ENCODE measurements around the gene IL3. TPM values are rescaled to one million over a fixed set of nuclear protein-coding genes. Genes with fewer than 3 reads are reported as not detected.

The IL3 gene
- total and polyA plus RNA-seq, 2 donors (not counting 1 experiment from before 2014, with no cell fraction given): not detected

DNA sequence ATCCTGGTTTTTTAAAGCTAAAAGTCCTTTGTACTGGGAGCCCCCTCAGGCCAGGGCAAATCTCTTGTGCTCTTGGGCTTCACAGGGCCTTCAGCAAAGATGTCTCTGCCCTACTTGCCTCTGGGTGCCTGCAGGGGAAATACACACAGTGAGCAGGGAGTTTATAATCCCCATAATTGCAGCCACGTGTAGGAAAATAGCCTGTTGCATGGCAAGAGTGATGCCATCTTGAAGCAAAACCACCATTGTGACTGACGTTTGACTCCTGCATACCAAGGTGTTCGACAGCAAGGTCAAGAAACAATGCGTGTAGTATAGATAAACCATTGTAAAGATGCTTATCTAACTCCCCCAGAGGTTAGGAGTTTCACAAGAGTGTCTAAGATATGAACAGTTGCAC is 11.4 kb upstream of the IL3 start:
- Histone ChIP-seq H3K9me3 (ENCODE audit: control extremely low read depth in 1 of 3, control insufficient read depth in 2 of 3, insufficient read depth in 1 of 3, low read length in 2 of 3) (no peaks in the 10 kb centered on the region), H3K9ac (ENCODE audit: low read length) (no peak overlapping the region), H4K20me1 (ENCODE audit: control insufficient read depth, insufficient read depth, low read length, poor library complexity, severe bottlenecking) (no peaks in the 10 kb centered on the region), H3K27ac (ENCODE audit: low read length in 2 of 2) (no peak overlapping the region), H3K4me2 (replicated peaks; ENCODE audit: low read depth, low read length, poor library complexity, severe bottlenecking) (no peak overlapping the region), H3K79me2 (ENCODE audit: control insufficient read depth, insufficient read depth, low read length) (no peaks in the 10 kb centered on the region), H3K4me3 (ENCODE audit: control extremely low read depth in 1 of 5, extremely low read depth in 1 of 5, insufficient read depth in 1 of 5, low read depth in 2 of 5, low read length in 4 of 5) (no peak overlapping the region), H3K27me3 (replicated peaks in 1 of 4; ENCODE audit: control extremely low read depth in 1 of 4, control insufficient read depth in 3 of 4, insufficient read depth in 4 of 4, low read length in 3 of 4) (peaks cover 0 to 10% (median under 1%) of the 10 kb centered on the region in 4 experiments), H2AFZ (ENCODE audit: insufficient read depth, low read depth, low read length, poor library complexity, severe bottlenecking) (no peak overlapping the region), H3K36me3 (replicated peaks in 1 of 2; ENCODE audit: control extremely low read depth in 1 of 2, control insufficient read depth in 1 of 2, extremely low read depth in 1 of 2, insufficient read depth in 2 of 2, low read length in 1 of 2) (no peaks in the 10 kb centered on the region), H3K4me1 (ENCODE audit: control insufficient read depth in 2 of 2, insufficient read depth in 2 of 2, low read length in 2 of 2) (no peaks in the 10 kb centered on the region)
- H3K27ac Mint-ChIP-seq: no peak overlapping the region
- H3K27me3 Mint-ChIP-seq: peaks cover 7% of the 10 kb centered on the region
- DNase-seq (no peak), ATAC-seq (ENCODE audit: low read depth) (no peak)
- POLR2A ChIA-PET: no interaction called here
- CTCF ChIA-PET: no interaction called here
- H3K9me3 Mint-ChIP-seq (ENCODE audit: insufficient read depth): no peaks in the 10 kb centered on the region
- intact Hi-C loops (cut with micrococcal nuclease): no loop called here
- H3K4me3 Mint-ChIP-seq: no peak overlapping the region
- TF ChIP-seq CTCF (IDR thresholded peaks at IDR 0.05) (no peak), EZH2 (IDR thresholded peaks at IDR 0.05; ENCODE audit: borderline replicate concordance, insufficient read depth, low read depth, low read length, poor library complexity, severe bottlenecking) (no peak)
- no peaks in the 10 kb centered on the region for H3K4me1 Mint-ChIP-seq
- 75% methylated on average over 3 of the region's 4 CpGs for WGBS (ENCODE audit: insufficient coverage)

GRCh38 chr5:132049559-132049958 is 10.9 kb upstream of the IL3 start:
- no peak overlapping the region for H3K4me3 ChIP-seq (ENCODE audit: control extremely low read depth in 1 of 5, extremely low read depth in 1 of 5, insufficient read depth in 1 of 5, low read depth in 2 of 5, low read length in 4 of 5)
- no peak overlapping the region for H3K27ac Mint-ChIP-seq
- H2AFZ ChIP-seq (ENCODE audit: insufficient read depth, low read depth, low read length, poor library complexity, severe bottlenecking): no peak overlapping the region
- no peak overlapping the region for H3K27ac ChIP-seq (ENCODE audit: low read length in 2 of 2)
- H3K9me3 Mint-ChIP-seq (ENCODE audit: insufficient read depth): no peaks in the 10 kb centered on the region
- no peak overlapping the region for H3K9ac ChIP-seq (ENCODE audit: low read length)
- peaks cover 4% of the 10 kb centered on the region for H3K27me3 Mint-ChIP-seq
- no peak overlapping the region for H3K4me2 ChIP-seq (replicated peaks; ENCODE audit: low read depth, low read length, poor library complexity, severe bottlenecking)
- CTCF ChIA-PET: no interaction called here
- no peaks in the 10 kb centered on the region for H3K36me3 ChIP-seq (replicated peaks in 1 of 2; ENCODE audit: control extremely low read depth in 1 of 2, control insufficient read depth in 1 of 2, extremely low read depth in 1 of 2, insufficient read depth in 2 of 2, low read length in 1 of 2)
- WGBS (ENCODE audit: insufficient coverage): 97% methylated on average over 12 of the region's 12 CpGs
- peaks cover 0 to 7% (median 0%) of the 10 kb centered on the region in 4 experiments for H3K27me3 ChIP-seq (replicated peaks in 1 of 4; ENCODE audit: control extremely low read depth in 1 of 4, control insufficient read depth in 3 of 4, insufficient read depth in 4 of 4, low read length in 3 of 4)
- POLR2A ChIA-PET: no interaction called here
- no peaks in the 10 kb centered on the region for H3K4me1 ChIP-seq (ENCODE audit: control insufficient read depth in 2 of 2, insufficient read depth in 2 of 2, low read length in 2 of 2)
- intact Hi-C loops (cut with micrococcal nuclease): no loop called here
- no peaks in the 10 kb centered on the region for H3K4me1 Mint-ChIP-seq
- no peaks in the 10 kb centered on the region for H3K79me2 ChIP-seq (ENCODE audit: control insufficient read depth, insufficient read depth, low read length)
- no peaks in the 10 kb centered on the region for H4K20me1 ChIP-seq (ENCODE audit: control insufficient read depth, insufficient read depth, low read length, poor library complexity, severe bottlenecking)
- no peaks in the 10 kb centered on the region for H3K9me3 ChIP-seq (ENCODE audit: control extremely low read depth in 1 of 3, control insufficient read depth in 2 of 3, insufficient read depth in 1 of 3, low read length in 2 of 3)
- no peak for DNase-seq
- no peak for TF ChIP-seq CTCF (IDR thresholded peaks at IDR 0.05)
- TF ChIP-seq EZH2 (IDR thresholded peaks at IDR 0.05; ENCODE audit: borderline replicate concordance, insufficient read depth, low read depth, low read length, poor library complexity, severe bottlenecking): no peak
- H3K4me3 Mint-ChIP-seq: no peak overlapping the region
- ATAC-seq (ENCODE audit: low read depth): no peak

Data from B cell (primary cell).